HFFc6 (cell line): ENCODE results near the gene SHPK. TPM values are rescaled to one million over a fixed set of nuclear protein-coding genes. Genes with fewer than 3 reads are reported as not detected.

ENCODE experiments used
- DNase-seq: peaks from one replicate; pipeline ENCODE4 v3.0.0-alpha.2; 2018
- H3K27ac Mint-ChIP-seq: 2 replicates; pipeline ENCODE4 v1.8.0; 2020; ENCODE audit warnings: mild to moderate bottlenecking, mixed read lengths
- H3K27me3 Mint-ChIP-seq: 2 replicates; pipeline ENCODE4 v1.8.0; 2021; ENCODE audit warnings: mild to moderate bottlenecking, moderate library complexity, mixed read lengths; ENCODE audit not compliant: insufficient read depth
- H3K36me3 Mint-ChIP-seq: 2 replicates; pipeline ENCODE4 v1.8.0; 2021; ENCODE audit warnings: low read depth, mixed read lengths
- H3K4me1 Mint-ChIP-seq: 2 replicates; pipeline ENCODE4 v1.8.0; 2020; ENCODE audit warnings: low read depth, mixed read lengths
- H3K4me3 Mint-ChIP-seq: 2 replicates; pipeline ENCODE4 v1.8.0; 2020; ENCODE audit warnings: mild to moderate bottlenecking, moderate library complexity, mixed read lengths
- H3K9me3 Mint-ChIP-seq: 2 replicates; pipeline ENCODE4 v1.8.0; 2020; ENCODE audit warnings: mild to moderate bottlenecking, mixed read lengths
- CTCF ChIP-seq: fragments of 200-600 bp; sonication (generic); IDR thresholded peaks from 2 replicates; pipeline ENCODE4 v1.5.0; 2021; ENCODE audit warnings: antibody characterized with exemption, mild to moderate bottlenecking
- total RNA-seq, 6 experiments: library from RNA; stranded (reverse); fragmentation: NEBNext Ultra II Directional; extraction: Animal tissue kit (Norgen Biotek cat#: 25700); gene quantifications; 2 replicates in 1 of 6; 3 replicates in 5 of 6; pipeline ENCODE4 v1.2.3, GENCODE V29; 2021

The SHPK gene
- total RNA-seq, 6 experiments from 2014 or later = 7.9 to 10.5 (median 9.1) TPM

DNA sequence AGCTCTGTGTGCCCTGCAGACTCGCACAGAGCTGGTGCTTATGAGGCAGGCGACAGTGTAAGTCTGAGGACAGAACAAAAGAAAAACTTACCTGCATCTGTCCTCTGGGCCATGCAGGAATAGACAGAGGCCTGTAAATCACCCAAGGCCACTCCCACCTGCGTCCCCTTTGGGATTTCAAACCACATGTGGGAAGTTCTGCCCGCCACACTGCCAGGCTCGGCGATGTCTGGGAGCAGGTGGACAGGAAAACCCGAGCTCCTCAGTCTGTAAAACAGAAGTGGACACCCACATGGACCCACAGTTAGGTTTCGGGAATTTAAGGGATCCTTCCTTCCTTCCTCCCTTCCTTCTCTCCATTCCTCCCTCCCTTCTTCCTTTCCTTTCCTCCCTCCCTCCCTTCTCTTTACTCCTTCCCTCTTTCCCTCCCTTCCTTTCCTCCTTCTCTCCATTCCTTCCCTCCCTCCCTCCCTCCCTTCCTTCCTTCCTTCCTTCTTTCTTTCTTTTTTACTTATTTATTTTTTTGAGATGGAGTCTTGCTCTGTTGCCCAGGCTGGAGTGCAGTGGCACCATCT is 14.8 kb downstream of the SHPK start:
- Mint-ChIP-seq H3K36me3 (peaks cover 29% of the 10 kb centered on the region), H3K4me1 (no peaks in the 10 kb centered on the region), H3K9me3 (no peaks in the 10 kb centered on the region), H3K27me3 (no peaks in the 10 kb centered on the region), H3K27ac (no peak overlapping the region), H3K4me3 (no peak overlapping the region)
- TF ChIP-seq CTCF = no peak
- DNase-seq = no peak

DNA sequence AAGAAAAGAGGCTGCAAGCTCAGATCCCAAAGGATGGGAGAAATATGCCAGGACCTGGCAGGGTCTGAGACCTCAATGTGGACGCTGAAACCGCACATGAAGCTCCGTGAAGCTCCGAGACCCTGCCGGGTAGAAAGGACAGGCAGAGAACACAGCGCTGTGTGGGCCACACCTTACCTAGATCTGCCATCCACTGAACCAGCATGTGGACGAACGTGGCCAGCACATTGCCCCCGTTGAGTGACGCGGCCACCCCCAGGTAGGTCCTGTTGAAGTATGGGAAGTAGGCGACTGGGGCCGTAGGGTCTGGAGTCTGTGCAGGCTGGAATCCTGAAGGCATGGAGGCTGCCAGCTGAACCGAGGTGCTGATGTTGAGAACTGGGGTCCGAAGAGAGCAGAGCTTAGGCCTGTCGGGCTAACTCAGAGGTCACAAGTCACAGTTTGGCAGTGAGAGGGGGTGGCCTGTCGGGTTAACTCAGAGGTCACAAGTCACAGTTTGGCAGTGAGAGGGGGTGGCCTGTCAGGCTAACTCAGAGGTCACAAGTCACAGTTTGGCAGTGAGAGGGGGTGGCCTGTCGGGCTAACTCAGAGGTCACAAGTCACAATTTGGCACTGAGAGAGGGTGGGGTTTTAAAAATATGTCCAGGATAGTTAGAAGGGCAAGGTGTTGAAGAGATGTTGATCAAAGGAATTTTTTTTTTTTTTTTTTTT is 20.7 kb downstream of the SHPK start:
- no peaks in the 10 kb centered on the region for H3K27me3 Mint-ChIP-seq
- no peaks in the 10 kb centered on the region for H3K4me1 Mint-ChIP-seq
- no peak for TF ChIP-seq CTCF
- DNase-seq = no peak
- H3K36me3 Mint-ChIP-seq = peaks cover 44% of the 10 kb centered on the region
- no peaks in the 10 kb centered on the region for H3K9me3 Mint-ChIP-seq
- H3K4me3 Mint-ChIP-seq = no peak overlapping the region
- H3K27ac Mint-ChIP-seq = no peak overlapping the region

GRCh38 chr17:3613124-3613523 is 22.9 kb downstream of the SHPK start:
- Mint-ChIP-seq H3K9me3 (no peaks in the 10 kb centered on the region), H3K4me1 (no peaks in the 10 kb centered on the region), H3K36me3 (peaks cover 48% of the 10 kb centered on the region), H3K4me3 (no peak overlapping the region), H3K27me3 (no peaks in the 10 kb centered on the region), H3K27ac (no peak overlapping the region)
- TF ChIP-seq CTCF = no peak
- no peak for DNase-seq

DNA sequence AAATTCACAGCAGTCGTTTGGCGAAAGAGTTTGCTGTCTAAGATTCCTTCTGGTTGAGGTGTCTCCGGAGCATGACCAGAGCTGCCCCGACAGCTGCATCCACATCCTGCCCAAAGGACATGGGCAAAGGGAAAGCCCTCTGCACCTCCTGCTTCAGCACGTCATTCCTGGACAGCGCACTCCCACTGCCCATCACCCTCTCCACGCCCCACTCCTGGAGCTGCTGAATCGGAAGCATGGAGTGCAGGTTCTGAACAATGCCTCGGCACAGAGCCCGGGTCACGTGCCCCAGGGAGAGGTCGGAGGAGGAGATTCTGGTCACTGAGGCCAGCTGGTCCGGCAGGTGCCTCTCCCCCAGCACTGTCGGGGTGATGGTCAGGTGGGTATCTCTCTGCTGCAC is 25.5 kb downstream of the SHPK start:
- Mint-ChIP-seq H3K4me3 (no peak overlapping the region), H3K27me3 (no peaks in the 10 kb centered on the region), H3K9me3 (no peaks in the 10 kb centered on the region), H3K4me1 (no peaks in the 10 kb centered on the region), H3K27ac (no peak overlapping the region), H3K36me3 (peaks cover 31% of the 10 kb centered on the region)
- TF ChIP-seq CTCF = no peak
- no peak for DNase-seq

- no peaks in the 10 kb centered on the region for H3K4me1 Mint-ChIP-seq
- no peak overlapping the region for H3K4me3 Mint-ChIP-seq
- no peak overlapping the region for H3K27ac Mint-ChIP-seq
- no peaks in the 10 kb centered on the region for H3K9me3 Mint-ChIP-seq
- H3K27me3 Mint-ChIP-seq = no peaks in the 10 kb centered on the region
- DNase-seq = no peak
- peaks cover 23% of the 10 kb centered on the region for H3K36me3 Mint-ChIP-seq
- no peak for TF ChIP-seq CTCF
Measured at GRCh38 chr17:3609689-3610088, 26.4 kb downstream of the SHPK start.
